Measurements from ENCODE around the gene HACD4.

HACD4 gene

DNA sequence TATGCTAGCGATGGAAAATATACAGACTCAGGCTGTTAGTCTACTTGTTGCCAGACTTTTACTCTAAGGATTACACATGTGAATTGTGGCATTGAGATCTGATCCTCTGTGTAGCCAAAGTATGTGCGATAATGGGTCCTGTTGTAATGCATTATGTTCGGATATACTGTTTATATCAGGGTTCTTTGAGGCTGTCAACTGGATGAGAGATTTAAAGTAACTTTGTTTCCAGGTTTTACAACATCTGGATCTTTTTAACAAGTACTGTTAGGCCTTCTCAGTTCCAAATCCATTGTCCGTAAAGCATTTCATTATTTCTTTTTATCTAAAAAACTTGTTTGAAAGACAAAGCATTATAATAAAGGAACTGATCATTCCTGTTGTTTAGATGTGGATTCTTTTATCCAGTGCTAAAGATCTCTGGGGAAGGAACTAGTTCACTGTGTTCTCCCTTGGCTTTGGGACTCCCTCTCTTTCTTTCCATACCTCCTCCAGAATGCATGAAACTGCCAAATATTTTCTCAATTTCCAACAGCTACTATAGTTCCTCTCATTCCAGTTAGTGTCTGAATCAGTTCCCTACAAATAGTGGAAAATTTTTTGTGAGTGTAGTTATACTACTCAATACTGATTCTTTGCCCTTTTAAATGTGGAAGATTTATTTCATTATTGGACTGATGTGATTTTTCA lies 68.8 kb downstream of the HACD4 start:
- no peak for DNase-seq

DNA sequence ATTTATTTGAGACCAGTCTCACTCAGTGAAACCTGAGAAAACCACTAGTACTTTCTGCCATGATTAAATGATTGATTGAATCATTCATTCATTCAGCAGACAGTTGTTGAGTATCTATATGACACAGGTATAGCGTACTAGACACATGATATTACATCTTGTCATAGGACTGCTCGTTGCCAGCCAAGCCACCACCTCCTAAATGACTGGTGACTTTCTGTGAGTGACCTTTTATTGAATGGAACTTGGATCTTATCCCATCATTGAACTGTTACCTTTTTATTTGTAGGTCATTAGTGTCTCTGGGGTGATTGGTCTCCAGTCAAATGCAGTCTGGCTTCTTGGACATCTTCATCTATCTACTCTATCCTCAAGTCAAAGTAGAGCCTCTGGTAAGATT lies 80.7 kb downstream of the HACD4 start:
- DNase-seq: no peak
